ENCODE measurements around the gene COL27A1. TPM values are rescaled to one million over a fixed set of nuclear protein-coding genes. Genes with fewer than 3 reads are reported as not detected.

Gene COL27A1
- total RNA-seq, 1 donor from 2014 or later = 6.4 TPM

DNA sequence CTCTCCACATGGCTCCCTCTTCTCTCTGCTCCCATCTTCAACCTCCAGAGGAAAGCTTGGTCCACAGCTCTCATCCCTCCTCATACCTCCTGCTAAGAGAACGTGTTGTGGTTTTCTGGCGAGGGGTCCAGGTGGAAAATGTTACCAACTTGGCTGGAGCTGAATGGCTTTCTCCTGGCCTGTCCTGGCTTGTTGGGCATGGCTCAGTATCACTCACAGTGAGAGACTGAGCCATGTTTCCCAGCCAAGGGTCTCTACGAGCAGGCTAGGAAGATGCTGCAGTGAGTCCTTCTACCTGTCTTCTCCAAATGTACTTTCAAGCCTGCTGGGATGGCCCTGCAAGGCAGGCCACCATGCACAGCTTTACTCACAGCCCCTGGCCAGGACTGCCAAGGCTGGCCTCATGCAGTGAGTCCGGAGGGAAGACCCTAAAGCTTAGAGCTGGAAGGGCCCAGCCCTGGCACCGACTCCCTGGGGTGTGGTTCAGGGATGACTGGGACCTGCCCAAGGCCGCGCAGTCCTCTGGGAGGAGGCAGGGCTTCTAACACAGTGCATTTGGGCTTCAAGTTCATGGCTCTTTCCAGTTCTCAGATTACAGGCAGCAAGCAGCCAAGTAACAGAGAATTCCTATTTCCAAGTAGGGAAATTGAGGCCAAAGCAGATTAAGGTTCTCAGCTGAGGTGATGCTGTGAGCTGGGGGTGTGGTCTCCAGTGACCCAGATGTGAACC is 59.5 kb downstream of the COL27A1 start:
- no peaks in the 10 kb centered on the region for H3K27me3 ChIP-seq (ENCODE audit: low read depth)
- H3K27ac ChIP-seq (replicated peaks) = peak overlapping the region; percentile 51
- H3K4me1 ChIP-seq = peaks cover 61% of the 10 kb centered on the region
- H3K36me3 ChIP-seq = no peaks in the 10 kb centered on the region
- no peak overlapping the region for H3K4me3 ChIP-seq
- TF ChIP-seq, protein P1, sequence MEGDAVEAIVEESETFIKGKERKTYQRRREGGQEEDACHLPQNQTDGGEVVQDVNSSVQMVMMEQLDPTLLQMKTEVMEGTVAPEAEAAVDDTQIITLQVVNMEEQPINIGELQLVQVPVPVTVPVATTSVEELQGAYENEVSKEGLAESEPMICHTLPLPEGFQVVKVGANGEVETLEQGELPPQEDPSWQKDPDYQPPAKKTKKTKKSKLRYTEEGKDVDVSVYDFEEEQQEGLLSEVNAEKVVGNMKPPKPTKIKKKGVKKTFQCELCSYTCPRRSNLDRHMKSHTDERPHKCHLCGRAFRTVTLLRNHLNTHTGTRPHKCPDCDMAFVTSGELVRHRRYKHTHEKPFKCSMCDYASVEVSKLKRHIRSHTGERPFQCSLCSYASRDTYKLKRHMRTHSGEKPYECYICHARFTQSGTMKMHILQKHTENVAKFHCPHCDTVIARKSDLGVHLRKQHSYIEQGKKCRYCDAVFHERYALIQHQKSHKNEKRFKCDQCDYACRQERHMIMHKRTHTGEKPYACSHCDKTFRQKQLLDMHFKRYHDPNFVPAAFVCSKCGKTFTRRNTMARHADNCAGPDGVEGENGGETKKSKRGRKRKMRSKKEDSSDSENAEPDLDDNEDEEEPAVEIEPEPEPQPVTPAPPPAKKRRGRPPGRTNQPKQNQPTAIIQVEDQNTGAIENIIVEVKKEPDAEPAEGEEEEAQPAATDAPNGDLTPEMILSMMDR (IDR thresholded peaks at IDR 0.05; ENCODE audit: borderline replicate concordance) = no peak
- DNase-seq = no peak
- H3K9me3 ChIP-seq (replicated peaks) = no peaks in the 10 kb centered on the region
- intact Hi-C loops (cut with micrococcal nuclease) = no loop called here

DNA sequence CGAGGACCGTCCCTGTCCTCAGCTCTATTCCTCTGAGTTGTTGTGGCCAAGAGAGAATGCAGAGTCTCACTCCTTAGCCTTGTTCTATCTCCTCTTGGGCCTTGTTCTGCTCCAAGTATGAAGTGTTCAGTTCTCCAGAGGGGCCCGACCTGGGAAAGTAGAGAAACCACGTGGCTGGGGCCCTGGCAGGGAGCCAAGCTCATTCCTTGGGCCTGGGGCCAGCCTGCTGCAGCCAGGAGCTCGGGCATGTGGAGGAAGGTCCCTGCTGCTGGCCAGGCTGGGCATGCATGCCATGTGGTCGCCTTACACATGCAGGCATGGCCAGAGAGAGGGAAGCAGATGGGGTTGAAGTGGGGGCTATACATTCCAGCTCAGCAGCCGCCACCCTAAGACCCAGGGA is 60.7 kb downstream of the COL27A1 start:
- Histone ChIP-seq H3K4me1 (peaks cover 53% of the 10 kb centered on the region), H3K27ac (replicated peaks) (peak overlapping the region; percentile 51), H3K9me3 (replicated peaks) (no peaks in the 10 kb centered on the region), H3K27me3 (ENCODE audit: low read depth) (no peaks in the 10 kb centered on the region), H3K4me3 (no peak overlapping the region), H3K36me3 (no peaks in the 10 kb centered on the region)
- intact Hi-C loops (cut with micrococcal nuclease) = no loop called here
- TF ChIP-seq, protein P1 (IDR thresholded peaks at IDR 0.05; ENCODE audit: borderline replicate concordance) = no peak
- DNase-seq = peak; percentile 65

DNA sequence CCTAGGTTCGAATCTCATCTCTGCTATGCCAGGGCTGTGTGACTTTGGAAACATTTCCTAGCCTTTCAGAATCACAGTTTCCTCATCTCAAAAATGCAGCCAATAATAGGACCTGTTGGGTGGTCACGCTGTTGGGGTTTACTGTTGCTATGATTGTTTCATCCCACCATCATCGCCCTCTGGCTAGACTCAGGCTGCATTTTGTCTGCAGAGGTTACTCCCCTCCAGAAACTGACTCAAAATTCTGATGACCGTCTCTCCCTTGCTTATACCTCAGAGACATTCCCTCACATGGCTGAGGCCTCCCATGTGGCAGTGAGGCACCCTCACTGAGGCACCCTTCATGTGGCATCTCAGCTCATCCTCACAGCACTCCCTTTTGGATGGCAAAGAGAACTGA is 61.6 kb downstream of the COL27A1 start:
- intact Hi-C loops (cut with micrococcal nuclease) = no loop called here
- no peaks in the 10 kb centered on the region for H3K9me3 ChIP-seq (replicated peaks)

DNA sequence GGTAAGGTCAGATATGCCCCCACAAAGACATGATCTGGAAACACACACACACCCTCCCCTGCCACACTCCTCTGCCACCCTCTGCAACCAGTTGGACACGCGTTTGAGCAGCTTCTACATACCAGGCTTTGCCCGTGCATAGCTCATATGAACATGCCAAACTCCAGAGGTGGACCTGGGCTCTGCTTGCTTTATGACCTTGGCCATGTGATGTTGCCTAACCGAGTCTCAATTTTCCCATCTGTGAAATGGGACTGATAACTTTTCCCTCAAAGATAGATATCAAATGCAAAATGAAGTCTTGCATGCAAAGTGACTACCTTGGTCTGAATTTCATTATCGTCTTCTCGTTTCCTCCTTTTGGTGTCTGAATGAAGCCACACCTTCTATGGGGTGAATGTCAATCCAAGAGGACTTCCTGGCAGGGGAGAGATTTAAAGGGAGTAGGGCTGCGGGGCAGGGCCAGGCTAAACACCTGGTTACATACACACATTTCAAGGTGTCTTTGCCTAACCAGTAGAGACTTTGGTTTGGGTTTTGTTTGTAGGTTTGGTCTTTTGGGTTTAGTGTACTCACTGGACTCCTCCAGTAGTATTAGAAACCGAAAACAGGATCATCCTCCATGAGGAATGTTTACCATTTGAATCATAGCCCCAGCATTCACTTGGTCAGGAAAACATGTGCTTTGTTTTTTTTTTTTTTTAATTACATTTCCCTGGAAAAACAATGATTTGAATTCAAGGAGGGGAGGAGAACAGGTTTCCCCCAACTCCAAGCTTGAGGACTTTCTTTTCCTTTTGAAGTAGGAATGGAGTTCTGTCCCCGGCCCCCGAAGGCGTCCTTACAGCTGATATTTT is 63.2 kb downstream of the COL27A1 start:
- TF ChIP-seq, protein P1 (IDR thresholded peaks at IDR 0.05; ENCODE audit: borderline replicate concordance) = no peak
- H3K36me3 ChIP-seq = no peaks in the 10 kb centered on the region
- H3K4me3 ChIP-seq = no peak overlapping the region
- no peaks in the 10 kb centered on the region for H3K27me3 ChIP-seq (ENCODE audit: low read depth)
- no peak overlapping the region for H3K27ac ChIP-seq (replicated peaks)
- no peaks in the 10 kb centered on the region for H3K9me3 ChIP-seq (replicated peaks)
- intact Hi-C loops (cut with micrococcal nuclease) = no loop called here
- peaks cover 30% of the 10 kb centered on the region for H3K4me1 ChIP-seq
- no peak for DNase-seq

More for the DNA sequence above, 61.6 kb downstream of the COL27A1 start:
- H3K4me3 ChIP-seq = no peak overlapping the region
- no peak for DNase-seq
- TF ChIP-seq, protein P1 (IDR thresholded peaks at IDR 0.05; ENCODE audit: borderline replicate concordance) = no peak
- H3K27me3 ChIP-seq (ENCODE audit: low read depth) = no peaks in the 10 kb centered on the region
- H3K4me1 ChIP-seq = peaks cover 44% of the 10 kb centered on the region
- H3K36me3 ChIP-seq = no peaks in the 10 kb centered on the region
- no peak overlapping the region for H3K27ac ChIP-seq (replicated peaks)

DNA sequence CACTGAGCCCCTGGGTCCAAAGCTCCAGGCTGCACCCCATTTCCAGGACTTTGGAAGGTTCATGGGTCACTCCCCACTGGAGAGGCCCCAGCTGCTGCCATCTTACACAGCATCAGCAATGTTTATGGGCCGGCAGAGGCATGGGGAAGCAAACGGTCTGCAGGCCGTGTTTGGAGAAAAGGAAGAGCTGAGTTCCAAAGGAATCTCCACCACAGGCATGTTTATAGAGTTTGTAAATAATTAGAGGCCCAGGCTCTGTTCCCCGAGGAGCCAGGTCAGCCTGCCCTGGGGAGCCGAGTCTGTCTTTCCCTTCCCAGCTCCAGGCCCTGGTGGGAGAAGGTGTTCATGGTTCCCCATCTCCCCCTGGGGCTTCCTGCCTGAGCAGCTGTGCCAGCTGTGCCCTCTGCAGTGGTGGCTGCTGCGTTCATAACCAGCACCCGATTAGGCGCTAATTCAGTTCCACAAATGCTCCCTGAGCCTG is 64.8 kb downstream of the COL27A1 start:
- H3K27ac ChIP-seq (replicated peaks) = no peak overlapping the region
- no peak for DNase-seq
- no peak overlapping the region for H3K4me3 ChIP-seq
- no peaks in the 10 kb centered on the region for H3K36me3 ChIP-seq
- peaks cover 27% of the 10 kb centered on the region for H3K4me1 ChIP-seq
- TF ChIP-seq, protein P1 (IDR thresholded peaks at IDR 0.05; ENCODE audit: borderline replicate concordance) = no peak
- intact Hi-C loops (cut with micrococcal nuclease) = loop anchor here (10.0 kb wide), 1 partner anchor 65 kb away; the partner anchor contains the start of gene COL27A1
- no peaks in the 10 kb centered on the region for H3K27me3 ChIP-seq (ENCODE audit: low read depth)
- H3K9me3 ChIP-seq (replicated peaks) = no peaks in the 10 kb centered on the region
